PC-3 (cell line): ENCODE data around the gene PBX2. TPM values are rescaled to one million over a fixed set of nuclear protein-coding genes. Genes with fewer than 3 reads are reported as not detected.

Experiments
- ATAC-seq: fragments of 200-7000 bp; cut with Tn5 transposase; 2 replicates; pipeline ENCODE4 v1.9.1; 2020; ENCODE audit warnings: mild to moderate bottlenecking, moderate library complexity
- BruUV-seq: library from RNA; stranded (reverse); fragments of 400-500 nt; replicated peaks from 2 replicates; lab custom pipeline; 2021; lab: Mats Ljungman, UMichigan
- CTCF ChIA-PET: fragments of 300-600 bp; sonication (Branson Sonifier 250); formaldehyde crosslinking; loops from one replicate; lab custom pipeline; 2022; ENCODE audit warnings: antibody characterized with exemption; lab: Charles Lee
- POLR2A ChIA-PET: fragments of 300-600 bp; sonication (Branson Sonifier 250); formaldehyde crosslinking; loops from one replicate; lab custom pipeline; 2022; ENCODE audit warnings: antibody characterized with exemption; ENCODE audit not compliant: unreplicated experiment; lab: Charles Lee
- DNase-seq: peaks from one replicate; pipeline ENCODE4 v3.0.0-alpha.2; 2015
- H2AFZ ChIP-seq: fragments of 300-600 bp; sonication (generic); 2 replicates; pipeline ENCODE4 v1.6.0; 2016; ENCODE audit warnings: antibody characterized with exemption, low read length
- H3F3A ChIP-seq: fragments of 300-600 bp; sonication (generic); one replicate; pipeline ENCODE4 v1.6.0; 2017; ENCODE audit warnings: antibody characterized with exemption, low read length, control low read depth, mild to moderate bottlenecking; ENCODE audit not compliant: unreplicated experiment
- H3K27ac ChIP-seq: fragments of 300-600 bp; sonication (generic); 2 replicates; pipeline ENCODE4 v1.5.1; 2016; ENCODE audit warnings: mild to moderate bottlenecking, low read length
- H3K27me3 ChIP-seq: fragments of 300-600 bp; sonication (generic); 2 replicates; pipeline ENCODE4 v1.6.1; 2016; ENCODE audit warnings: low read length, mixed read lengths
- H3K36me3 ChIP-seq: fragments of 300-600 bp; sonication (generic); 2 replicates; pipeline ENCODE4 v1.6.1; 2016; ENCODE audit warnings: low read depth, mixed run types, low read length, mixed read lengths
- H3K4me1 ChIP-seq: fragments of 300-600 bp; sonication (generic); 2 replicates; pipeline ENCODE4 v1.5.1; 2016; ENCODE audit warnings: low read length; ENCODE audit not compliant: insufficient read depth
- H3K4me2 ChIP-seq: fragments of 300-600 bp; sonication (generic); 2 replicates; pipeline ENCODE4 v1.6.0; 2016; ENCODE audit warnings: low read length
- H3K4me3 ChIP-seq: fragments of 300-600 bp; sonication (generic); 2 replicates; pipeline ENCODE4 v1.5.1; 2016; ENCODE audit warnings: mild to moderate bottlenecking, low read length, mixed read lengths
- H3K79me2 ChIP-seq: fragments of 300-600 bp; sonication (generic); 2 replicates; pipeline ENCODE4 v1.6.1; 2017; ENCODE audit warnings: low read length, mixed read lengths
- H3K9ac ChIP-seq: fragments of 300-600 bp; sonication (generic); 2 replicates; pipeline ENCODE4 v1.6.0; 2016; ENCODE audit warnings: mild to moderate bottlenecking, low read length
- H3K9me2 ChIP-seq: fragments of 300-600 bp; sonication (generic); replicated peaks from 2 replicates; pipeline ENCODE4 v1.6.1; 2016; ENCODE audit warnings: mixed run types, low read length, mixed read lengths
- H3K9me3 ChIP-seq: fragments of 300-600 bp; sonication (generic); 2 replicates; pipeline ENCODE4 v1.6.1; 2016; ENCODE audit warnings: low read length, mixed read lengths
- H4K20me1 ChIP-seq: fragments of 300-600 bp; sonication (generic); 2 replicates; pipeline ENCODE4 v1.6.1; 2016; ENCODE audit warnings: low read length, mixed read lengths
- CTCF ChIP-seq: fragments of 300-600 bp; sonication (generic); conservative IDR thresholded peaks from 2 replicates; pipeline ENCODE4 v1.5.1; 2017; ENCODE audit warnings: antibody characterized with exemption, low read depth, mild to moderate bottlenecking, low read length
- EZH2 ChIP-seq: fragments of 300-600 bp; sonication (generic); IDR thresholded peaks from one replicate; pipeline ENCODE4 v1.6.1; 2017; ENCODE audit warnings: antibody characterized with exemption, mild to moderate bottlenecking, low read length; ENCODE audit not compliant: unreplicated experiment
- EZH2phosphoT487 ChIP-seq: fragments of 300-600 bp; sonication (generic); IDR thresholded peaks from 2 replicates; pipeline ENCODE4 v1.6.1; 2018; ENCODE audit warnings: mild to moderate bottlenecking, antibody characterized with exemption, low read length, borderline replicate concordance
- intact Hi-C: fragments of 100-400 bp; cut with micrococcal nuclease; formaldehyde crosslinking; loops from 2 replicates; pipeline ENCODE4 v1.9.0; 2023
- total RNA-seq: library from RNA; depleted of rRNA; stranded (reverse); fragments of >200 nt; gene quantifications from 2 replicates; pipeline ENCODE4 v1.2.3, GENCODE V29; 2014

PBX2 gene
- total RNA-seq, 1 experiment from 2014 or later, result 25.3 TPM

DNA sequence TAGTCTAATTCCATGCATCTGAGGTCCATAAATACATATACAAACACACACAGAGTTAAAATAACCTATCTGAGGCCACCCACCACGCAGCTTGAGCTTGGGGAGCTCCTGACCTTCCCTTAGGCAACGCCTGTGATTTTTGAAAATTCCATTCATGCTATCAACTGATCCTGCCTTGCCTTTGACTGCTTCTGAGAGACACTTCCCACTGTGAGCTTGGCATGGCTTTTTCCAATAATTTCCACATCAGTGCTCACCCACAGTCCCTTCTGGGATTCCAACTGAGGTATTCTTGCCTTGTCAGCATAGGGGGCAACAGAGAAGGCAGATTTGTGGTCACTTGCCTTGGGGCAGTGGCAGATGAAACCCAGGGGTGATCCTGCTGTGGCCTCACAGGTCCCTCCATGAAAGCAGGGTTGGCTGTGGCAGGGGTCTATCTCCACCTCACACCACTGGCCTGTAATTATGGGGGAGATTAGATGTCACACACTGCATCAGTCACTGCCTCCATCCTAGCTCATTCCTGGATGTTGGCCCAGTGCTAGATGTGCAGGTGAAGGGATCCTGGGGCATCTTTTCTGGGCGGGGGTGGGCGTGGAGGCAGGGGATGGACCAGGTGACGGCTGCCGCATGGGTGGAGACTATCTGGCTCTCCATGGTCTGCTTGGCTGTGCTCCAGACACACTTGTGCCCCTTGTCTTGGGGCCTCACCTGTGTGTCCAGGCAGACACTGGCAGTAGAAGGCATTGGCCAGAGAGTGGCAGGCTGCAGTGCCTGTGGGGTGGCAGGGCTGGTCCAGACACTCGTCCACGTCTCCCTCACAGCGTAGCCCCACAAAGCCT lies 13.6 kb upstream of the PBX2 start:
- H3K27ac ChIP-seq, result no peak overlapping the region
- ATAC-seq (no peak), DNase-seq (no peak)
- H3K9me3 ChIP-seq, result no peaks in the 10 kb centered on the region
- H3K36me3 ChIP-seq, result no peaks in the 10 kb centered on the region
- H3K9ac ChIP-seq, result no peak overlapping the region
- H2AFZ ChIP-seq, result no peak overlapping the region
- H4K20me1 ChIP-seq, result no peaks in the 10 kb centered on the region
- H3F3A ChIP-seq, result no peaks in the 10 kb centered on the region
- TF ChIP-seq EZH2, result no peak
- no peak for TF ChIP-seq CTCF
- TF ChIP-seq EZH2phosphoT487, result no peak
- intact Hi-C loops, result no loop called here
- no peaks in the 10 kb centered on the region for H3K27me3 ChIP-seq
- ChIA-PET CTCF (no interaction called here), POLR2A (interaction anchor here (0.5 kb wide), 1 partner anchor 65 kb away, joined by 5 read pairs; no protein-coding TSS in a partner anchor)
- no peaks in the 10 kb centered on the region for H3K9me2 ChIP-seq
- H3K4me2 ChIP-seq, result no peak overlapping the region
- H3K4me3 ChIP-seq, result no peak overlapping the region
- H3K79me2 ChIP-seq, result no peaks in the 10 kb centered on the region
- no peaks in the 10 kb centered on the region for H3K4me1 ChIP-seq
- no TSS peak for BruUV-seq

GRCh38 chr6:32202186-32202585 lies 12.2 kb upstream of the PBX2 start:
- no peak overlapping the region for H3K4me2 ChIP-seq
- no peaks in the 10 kb centered on the region for H3K79me2 ChIP-seq
- intact Hi-C loops, result no loop called here
- H3K4me3 ChIP-seq, result no peak overlapping the region
- H3K27me3 ChIP-seq, result no peaks in the 10 kb centered on the region
- H3K36me3 ChIP-seq, result no peaks in the 10 kb centered on the region
- H3K27ac ChIP-seq, result no peak overlapping the region
- no peaks in the 10 kb centered on the region; the same call in 1 of the 2 replicates for H3K4me1 ChIP-seq
- H3K9me2 ChIP-seq, result no peaks in the 10 kb centered on the region
- ChIA-PET POLR2A (no interaction called here), CTCF (no interaction called here)
- H4K20me1 ChIP-seq, result no peaks in the 10 kb centered on the region
- no peak for TF ChIP-seq EZH2phosphoT487
- no peak for TF ChIP-seq CTCF
- no peak for TF ChIP-seq EZH2
- H3K9ac ChIP-seq, result no peak overlapping the region
- no TSS peak for BruUV-seq
- no peaks in the 10 kb centered on the region for H3F3A ChIP-seq
- DNase-seq (no peak), ATAC-seq (no peak)
- no peak overlapping the region for H2AFZ ChIP-seq
- H3K9me3 ChIP-seq, result no peaks in the 10 kb centered on the region
